Activated naive CD8-positive, alpha-beta T cell treated with anti-CD3 and anti-CD28 coated beads for 36 hours (primary cell): ENCODE measurements around the gene ZBTB20. TPM values are rescaled to one million over a fixed set of nuclear protein-coding genes. Genes with fewer than 3 reads are reported as not detected.

Source experiments
- DNase-seq: peaks from one replicate; pipeline ENCODE4 v3.0.0; 2021
- H3K27ac Mint-ChIP-seq: one replicate; pipeline ENCODE4 v1.8.0; 2022; ENCODE audit warnings: mild to moderate bottlenecking, moderate library complexity, mixed read lengths
- H3K27me3 Mint-ChIP-seq: one replicate; pipeline ENCODE4 v1.8.0; 2022; ENCODE audit warnings: mild to moderate bottlenecking, mixed read lengths
- H3K36me3 Mint-ChIP-seq: one replicate; pipeline ENCODE4 v1.8.0; 2021; ENCODE audit warnings: mild to moderate bottlenecking, mixed read lengths
- H3K4me1 Mint-ChIP-seq: one replicate; pipeline ENCODE4 v1.8.0; 2021; ENCODE audit warnings: mixed read lengths
- H3K4me3 Mint-ChIP-seq: one replicate; pipeline ENCODE4 v1.8.0; 2022; ENCODE audit warnings: mild to moderate bottlenecking, moderate library complexity, mixed read lengths
- H3K9me3 Mint-ChIP-seq: one replicate; pipeline ENCODE4 v1.8.0; 2022; ENCODE audit warnings: mixed read lengths
- total RNA-seq, 2 experiments: library from RNA; stranded (reverse); gene quantifications; one replicate each; pipeline ENCODE4 v1.2.3, GENCODE V29; 2021

Gene ZBTB20
- total RNA-seq, 2 experiments from 2014 or later: 3.5 to 4.5 TPM

DNA sequence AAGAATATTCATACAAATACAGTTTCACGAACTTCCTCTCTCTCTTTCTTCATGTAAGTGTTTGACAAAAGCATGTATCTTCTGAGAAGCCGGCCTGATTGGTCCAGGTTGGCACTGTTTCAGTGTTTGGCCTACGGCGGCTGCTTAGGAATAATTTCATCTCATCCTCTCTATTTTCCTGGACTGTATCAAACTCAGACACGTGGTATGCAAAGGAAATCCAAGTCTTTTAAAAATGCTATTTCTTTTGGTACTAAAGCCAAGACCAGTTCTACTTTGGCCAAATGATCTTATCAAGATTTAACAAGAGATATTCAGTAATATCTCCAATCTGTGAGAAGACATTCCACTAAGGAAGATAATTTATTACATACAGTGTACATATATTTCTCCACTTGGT lies 700.5 kb downstream of the ZBTB20 start:
- no peak overlapping the region for H3K27ac Mint-ChIP-seq
- H3K9me3 Mint-ChIP-seq: no peaks in the 10 kb centered on the region
- H3K4me3 Mint-ChIP-seq: no peak overlapping the region
- H3K36me3 Mint-ChIP-seq: no peaks in the 10 kb centered on the region
- H3K4me1 Mint-ChIP-seq: peaks cover 9% of the 10 kb centered on the region
- H3K27me3 Mint-ChIP-seq: no peaks in the 10 kb centered on the region
- DNase-seq: no peak

DNA sequence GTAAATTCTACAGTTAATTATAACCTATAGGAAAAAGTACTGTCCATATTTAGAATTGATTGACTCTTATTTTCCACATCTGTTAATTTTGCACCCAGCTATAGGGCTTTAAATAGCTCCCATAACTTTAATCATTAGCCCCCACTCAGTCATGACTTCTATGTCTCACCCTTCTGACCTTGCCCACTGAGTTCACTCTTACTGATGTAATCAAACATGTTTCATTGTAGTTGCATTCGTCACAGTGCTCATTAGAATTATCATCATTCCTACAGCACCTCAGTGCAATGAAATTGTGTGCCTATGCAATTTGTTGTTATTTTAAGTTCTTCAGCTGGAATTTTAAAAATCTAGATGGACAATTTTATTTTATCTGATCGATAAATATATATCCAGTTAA lies 701.9 kb downstream of the ZBTB20 start:
- Mint-ChIP-seq H3K27ac (no peak overlapping the region), H3K9me3 (no peaks in the 10 kb centered on the region), H3K36me3 (no peaks in the 10 kb centered on the region), H3K4me3 (no peak overlapping the region), H3K4me1 (peaks cover 6% of the 10 kb centered on the region), H3K27me3 (no peaks in the 10 kb centered on the region)
- no peak for DNase-seq

DNA sequence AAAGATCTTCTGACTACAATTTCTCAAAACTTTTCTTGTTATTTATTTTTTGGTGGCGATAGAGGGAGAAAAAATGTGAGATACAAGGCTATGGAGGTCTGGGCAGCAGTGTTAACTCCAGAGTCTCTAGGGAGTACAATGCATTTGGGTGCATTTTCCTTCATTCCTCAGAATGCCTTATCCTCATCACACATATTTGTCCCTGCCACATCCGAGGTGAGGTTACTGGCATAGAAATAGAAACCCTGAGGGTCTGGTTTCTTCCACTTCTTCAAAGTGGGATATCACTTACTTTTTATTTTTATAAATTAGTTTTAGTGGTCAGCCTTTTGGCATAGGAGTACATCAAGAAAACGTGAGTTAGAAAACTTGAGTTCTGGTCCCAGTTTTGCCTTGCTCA lies 702.9 kb downstream of the ZBTB20 start:
- no peak overlapping the region for H3K4me3 Mint-ChIP-seq
- no peaks in the 10 kb centered on the region for H3K36me3 Mint-ChIP-seq
- peaks cover 6% of the 10 kb centered on the region for H3K4me1 Mint-ChIP-seq
- no peaks in the 10 kb centered on the region for H3K9me3 Mint-ChIP-seq
- no peaks in the 10 kb centered on the region for H3K27me3 Mint-ChIP-seq
- DNase-seq: no peak
- H3K27ac Mint-ChIP-seq: no peak overlapping the region

DNA sequence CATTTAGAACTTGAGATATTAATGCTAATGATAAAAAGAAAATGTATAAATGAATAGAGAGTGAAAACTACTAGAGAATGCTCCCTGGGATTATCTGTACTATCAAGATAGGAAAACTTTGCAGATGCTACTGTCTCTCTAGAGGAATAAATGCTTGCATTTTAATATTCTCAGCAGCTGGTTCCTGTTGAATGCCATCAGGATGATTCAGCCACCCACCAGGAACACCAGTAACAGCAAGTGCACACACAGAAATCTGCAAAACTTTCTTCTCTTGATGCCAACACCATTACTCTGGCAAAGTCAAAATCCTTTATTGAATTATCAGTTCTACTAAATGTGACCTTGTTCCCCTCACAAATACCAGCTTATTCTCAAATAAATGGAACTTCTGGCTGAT lies 704.8 kb downstream of the ZBTB20 start:
- no peaks in the 10 kb centered on the region for H3K9me3 Mint-ChIP-seq
- H3K4me3 Mint-ChIP-seq: no peak overlapping the region
- DNase-seq: no peak
- no peak overlapping the region for H3K27ac Mint-ChIP-seq
- peaks cover 10% of the 10 kb centered on the region for H3K4me1 Mint-ChIP-seq
- no peaks in the 10 kb centered on the region for H3K27me3 Mint-ChIP-seq
- no peaks in the 10 kb centered on the region for H3K36me3 Mint-ChIP-seq

DNA sequence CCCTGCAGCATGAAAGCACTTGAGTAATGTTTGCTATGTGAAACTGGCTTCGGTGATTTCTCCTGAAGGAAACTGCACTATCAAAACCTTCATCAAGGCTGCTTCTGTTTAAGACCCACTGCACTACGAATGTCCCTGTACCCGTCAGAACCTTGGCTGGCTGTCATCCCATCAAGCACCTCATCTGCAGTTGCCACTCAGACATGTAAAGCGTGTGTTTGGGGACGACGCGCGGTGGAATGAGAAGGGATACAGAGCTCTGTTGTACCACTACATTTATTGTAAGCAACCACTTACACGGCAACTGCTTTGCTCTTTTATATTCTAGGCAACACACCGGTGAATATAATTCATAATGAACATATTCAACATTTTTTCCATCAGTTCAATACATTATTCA lies 705.7 kb downstream of the ZBTB20 start:
- no peak overlapping the region for H3K27ac Mint-ChIP-seq
- no peaks in the 10 kb centered on the region for H3K9me3 Mint-ChIP-seq
- H3K27me3 Mint-ChIP-seq: no peaks in the 10 kb centered on the region
- no peaks in the 10 kb centered on the region for H3K36me3 Mint-ChIP-seq
- DNase-seq: no peak
- peaks cover 10% of the 10 kb centered on the region for H3K4me1 Mint-ChIP-seq
- H3K4me3 Mint-ChIP-seq: no peak overlapping the region

DNA sequence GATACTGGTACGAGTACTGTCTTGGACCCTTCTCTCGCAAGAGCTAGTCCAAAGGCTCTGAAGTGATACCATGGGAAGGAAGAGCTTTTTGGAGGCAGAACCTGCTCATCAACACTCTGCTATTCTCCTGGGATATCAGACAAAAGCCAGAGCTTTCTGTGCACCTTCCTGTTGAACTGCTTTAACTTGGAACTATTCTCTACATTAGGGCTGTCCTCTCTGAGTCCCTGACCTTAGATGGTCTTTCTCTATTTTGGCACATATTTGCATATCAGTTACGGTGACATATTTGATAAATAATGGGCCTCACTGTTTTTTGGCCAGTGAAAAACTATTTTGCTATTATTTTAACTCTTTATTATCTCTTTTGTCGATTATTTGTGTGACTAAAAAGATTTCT lies 706.4 kb downstream of the ZBTB20 start:
- Mint-ChIP-seq H3K9me3 (no peaks in the 10 kb centered on the region), H3K4me1 (peaks cover 10% of the 10 kb centered on the region), H3K27ac (no peak overlapping the region), H3K27me3 (no peaks in the 10 kb centered on the region), H3K36me3 (no peaks in the 10 kb centered on the region), H3K4me3 (no peak overlapping the region)
- no peak for DNase-seq

DNA sequence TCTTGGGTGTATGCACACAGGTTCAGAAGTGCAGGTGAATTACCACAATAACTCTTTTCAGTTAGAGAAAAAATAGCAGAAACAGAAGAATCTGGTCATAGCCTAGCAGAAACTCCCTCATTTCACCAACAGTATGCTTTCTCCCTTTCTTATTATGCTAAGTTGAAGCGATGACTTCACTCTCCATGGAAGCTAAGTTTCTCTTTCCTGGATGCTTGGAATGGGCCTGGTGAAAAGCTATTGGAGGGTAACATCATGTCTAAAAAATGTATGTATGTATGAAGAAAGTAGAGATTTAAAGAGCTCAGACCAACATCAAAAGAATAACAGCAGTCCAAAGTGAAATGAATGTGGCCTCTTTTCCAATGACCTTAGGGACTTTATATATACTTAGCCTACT lies 707.8 kb downstream of the ZBTB20 start:
- Mint-ChIP-seq H3K27me3 (no peaks in the 10 kb centered on the region), H3K9me3 (no peaks in the 10 kb centered on the region)

DNA sequence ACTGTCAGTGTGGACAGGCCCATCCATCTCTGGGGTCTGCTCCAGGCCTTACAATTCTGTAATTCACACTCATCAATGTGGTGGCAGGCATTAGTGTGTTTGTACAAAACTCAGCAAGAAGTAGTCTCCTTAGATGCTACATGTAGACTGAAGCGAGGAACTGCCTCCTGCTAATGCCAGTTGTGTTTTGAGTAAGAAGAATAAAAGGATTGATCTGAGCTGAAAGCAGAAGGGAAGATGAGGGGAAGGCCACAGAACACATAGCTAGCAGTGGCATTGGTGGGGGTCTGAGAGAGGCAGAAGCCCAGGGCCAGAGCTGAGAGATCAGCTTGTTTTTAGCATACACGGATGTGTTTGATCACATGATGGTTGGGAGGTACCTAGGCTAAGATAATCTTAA lies 709.2 kb downstream of the ZBTB20 start:
- Mint-ChIP-seq H3K9me3 (no peaks in the 10 kb centered on the region), H3K27me3 (no peaks in the 10 kb centered on the region), H3K27ac (no peak overlapping the region), H3K4me3 (no peak overlapping the region), H3K36me3 (peaks cover 1% of the 10 kb centered on the region), H3K4me1 (peaks cover 10% of the 10 kb centered on the region)
- DNase-seq: no peak

More for the DNA sequence above, 707.8 kb downstream of the ZBTB20 start:
- peaks cover 10% of the 10 kb centered on the region for H3K4me1 Mint-ChIP-seq
- no peak overlapping the region for H3K27ac Mint-ChIP-seq
- DNase-seq: no peak
- H3K36me3 Mint-ChIP-seq: no peaks in the 10 kb centered on the region
- no peak overlapping the region for H3K4me3 Mint-ChIP-seq

DNA sequence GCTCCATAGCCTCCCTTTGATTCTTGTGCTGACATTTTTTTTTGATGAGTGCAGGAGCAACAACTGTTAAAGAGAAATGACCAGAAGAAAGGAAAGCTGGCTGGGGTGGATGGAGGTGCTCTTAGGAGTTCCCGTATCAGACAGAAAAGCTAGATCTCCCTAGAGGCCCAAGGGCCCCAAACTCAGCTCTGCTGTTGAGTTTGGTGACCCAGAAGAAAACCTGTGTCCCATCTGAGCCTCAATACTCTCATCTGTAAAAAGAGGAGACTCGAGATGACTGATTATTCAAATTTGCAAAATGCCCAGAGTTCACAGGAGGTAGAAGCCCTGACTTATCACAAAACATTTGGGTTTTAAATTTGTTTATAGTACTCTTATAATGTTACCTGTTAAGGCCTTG lies 710.9 kb downstream of the ZBTB20 start:
- Mint-ChIP-seq H3K27ac (no peak overlapping the region), H3K27me3 (no peaks in the 10 kb centered on the region), H3K36me3 (peaks cover 1% of the 10 kb centered on the region), H3K4me1 (peaks cover 7% of the 10 kb centered on the region), H3K9me3 (no peaks in the 10 kb centered on the region), H3K4me3 (no peak overlapping the region)
- no peak for DNase-seq

DNA sequence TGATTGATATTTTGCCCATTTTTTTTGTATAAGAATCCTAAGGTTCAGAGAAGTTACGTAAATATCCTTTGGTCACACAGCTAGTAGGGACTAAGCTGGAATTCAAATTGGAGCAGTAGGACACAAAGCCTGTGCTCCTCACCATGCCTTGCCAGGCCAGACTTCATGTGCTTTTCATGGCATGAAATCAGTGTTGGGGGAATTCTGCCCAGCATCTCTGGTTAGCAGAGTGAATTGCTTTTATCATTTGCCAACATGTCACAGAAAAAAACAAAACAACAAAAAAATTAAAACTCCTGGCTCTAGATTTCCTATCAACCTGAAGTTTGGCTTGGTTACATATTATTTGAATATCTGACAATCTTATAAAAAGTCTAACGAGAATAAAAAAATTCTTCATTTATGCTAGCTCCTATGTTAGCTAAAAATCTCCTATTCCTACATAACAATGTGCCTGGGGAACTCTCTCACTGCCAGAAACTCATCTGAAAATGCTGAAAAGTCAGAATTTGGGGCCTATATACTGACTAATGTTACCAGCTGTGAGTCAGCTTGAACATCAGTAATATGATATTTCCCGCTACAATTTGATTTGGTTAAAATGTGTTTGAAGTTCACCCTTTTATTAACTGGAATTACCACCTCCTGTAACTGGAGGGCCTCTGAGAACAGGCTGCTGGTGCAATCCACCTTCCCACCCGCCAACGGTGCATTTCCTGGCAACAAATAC lies 711.5 kb downstream of the ZBTB20 start:
- Mint-ChIP-seq H3K36me3 (peaks cover 1% of the 10 kb centered on the region), H3K9me3 (no peaks in the 10 kb centered on the region), H3K4me3 (no peak overlapping the region), H3K27me3 (no peaks in the 10 kb centered on the region), H3K27ac (no peak overlapping the region), H3K4me1 (peaks cover 7% of the 10 kb centered on the region)
- no peak for DNase-seq

DNA sequence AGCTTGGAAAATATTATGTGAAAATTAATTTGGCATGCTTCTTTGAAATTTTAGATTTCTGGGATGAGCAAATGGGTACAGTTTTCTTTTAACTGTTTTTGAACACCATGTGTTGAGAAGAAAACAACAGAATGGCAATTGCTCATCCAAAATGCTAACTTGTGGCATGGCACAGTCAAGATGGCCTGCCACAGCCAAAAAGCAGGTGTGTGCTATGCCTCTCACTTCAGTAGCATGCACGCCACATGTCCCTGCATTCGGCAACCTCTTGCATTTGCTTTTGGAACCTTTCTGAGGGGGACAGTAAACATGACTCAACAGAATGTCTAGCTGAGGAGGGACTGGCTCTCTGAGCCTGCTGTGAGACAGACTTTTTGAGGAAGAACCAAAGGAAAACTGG lies 714.8 kb downstream of the ZBTB20 start:
- Mint-ChIP-seq H3K4me1 (peaks cover 3% of the 10 kb centered on the region), H3K4me3 (no peak overlapping the region), H3K27me3 (no peaks in the 10 kb centered on the region), H3K36me3 (peaks cover 1% of the 10 kb centered on the region), H3K9me3 (no peaks in the 10 kb centered on the region), H3K27ac (no peak overlapping the region)
- DNase-seq: no peak

DNA sequence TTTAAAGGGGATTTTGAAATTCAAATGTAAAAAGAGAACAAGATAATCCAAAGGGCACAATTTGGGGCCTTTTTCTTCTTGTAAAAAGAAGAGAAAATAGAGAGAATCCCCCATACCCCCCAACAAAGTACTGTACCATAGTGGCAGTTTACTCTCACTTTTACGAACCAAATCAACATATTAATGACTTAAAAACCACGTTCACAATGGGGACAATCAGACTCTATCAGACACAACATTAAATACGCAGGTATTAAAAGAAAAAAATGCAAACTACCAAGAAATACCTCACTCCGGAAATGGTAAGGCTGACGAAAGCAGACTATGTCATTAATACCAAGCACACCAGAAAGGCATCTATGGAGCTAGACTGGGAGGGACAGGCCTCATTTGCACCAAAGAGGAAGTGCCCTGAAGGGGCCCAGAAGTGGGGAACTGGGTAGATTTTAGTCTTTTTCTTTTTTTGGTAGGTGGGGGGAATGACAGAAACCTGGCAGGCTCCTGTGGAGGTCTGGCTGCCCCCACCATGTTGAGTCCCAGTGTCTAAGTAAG lies 719.0 kb downstream of the ZBTB20 start:
- DNase-seq: no peak
- no peaks in the 10 kb centered on the region for H3K27me3 Mint-ChIP-seq
- H3K9me3 Mint-ChIP-seq: no peaks in the 10 kb centered on the region
- no peak overlapping the region for H3K27ac Mint-ChIP-seq
- H3K4me1 Mint-ChIP-seq: peaks cover 3% of the 10 kb centered on the region
- H3K36me3 Mint-ChIP-seq: no peaks in the 10 kb centered on the region
- no peak overlapping the region for H3K4me3 Mint-ChIP-seq

DNA sequence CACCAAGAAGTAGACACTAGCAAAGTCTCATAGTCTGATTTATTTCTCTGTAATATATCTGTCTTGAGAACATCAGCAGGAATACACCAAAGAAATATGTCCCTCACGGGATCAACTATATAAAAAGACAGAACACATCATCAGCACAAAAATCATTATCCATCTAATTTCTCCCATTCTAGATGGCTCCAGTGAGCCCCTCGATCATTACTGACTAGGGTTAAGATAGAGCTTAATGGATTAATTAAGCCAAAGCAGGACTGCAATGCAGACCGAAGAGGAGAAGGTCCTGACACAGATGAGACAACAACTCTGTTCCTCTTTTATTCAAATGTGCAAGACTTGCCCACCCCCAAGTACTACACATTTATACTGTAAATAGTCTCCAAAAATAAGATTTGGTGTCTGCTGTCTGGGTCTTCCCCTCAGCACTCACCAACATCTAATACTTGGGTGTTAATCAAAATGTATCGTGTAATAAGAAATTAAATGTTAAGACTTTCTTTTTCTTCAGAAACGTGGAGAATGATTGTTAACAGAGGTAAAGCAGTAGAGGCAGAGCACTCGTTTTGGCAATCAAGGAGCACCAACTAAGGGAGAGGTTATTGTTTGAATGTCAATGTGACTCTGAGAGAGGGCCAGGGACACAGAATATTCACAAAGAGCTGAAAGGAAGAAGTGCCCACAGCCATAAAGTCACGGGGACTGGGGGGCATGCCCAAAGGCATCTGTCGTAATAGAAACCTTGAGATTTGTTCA lies 719.6 kb downstream of the ZBTB20 start:
- H3K4me3 Mint-ChIP-seq: no peak overlapping the region

DNA sequence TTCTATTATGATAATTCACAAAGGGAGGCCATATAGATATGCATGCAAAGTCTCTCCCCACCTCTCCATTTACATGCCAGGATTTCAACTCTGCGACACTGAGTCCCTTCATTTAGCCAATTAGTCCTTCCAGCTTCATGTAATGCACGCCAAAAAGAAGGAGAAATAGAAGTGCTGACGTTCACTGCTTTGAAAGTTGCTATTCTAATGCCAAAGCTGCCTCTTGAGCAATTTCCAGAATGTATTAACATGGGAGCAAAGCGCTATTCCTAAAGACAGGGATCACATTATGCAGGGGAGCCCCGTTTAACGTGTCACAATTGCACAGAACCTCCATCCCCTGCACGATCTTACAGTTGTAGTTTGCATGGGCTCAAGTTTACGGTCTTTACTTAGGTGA lies 722.8 kb downstream of the ZBTB20 start:
- no peaks in the 10 kb centered on the region for H3K27me3 Mint-ChIP-seq
- H3K36me3 Mint-ChIP-seq: no peaks in the 10 kb centered on the region
- no peaks in the 10 kb centered on the region for H3K9me3 Mint-ChIP-seq
- no peak overlapping the region for H3K4me3 Mint-ChIP-seq
- no peak overlapping the region for H3K27ac Mint-ChIP-seq
- H3K4me1 Mint-ChIP-seq: peaks cover 12% of the 10 kb centered on the region
- DNase-seq: no peak

More for the DNA sequence above, 719.6 kb downstream of the ZBTB20 start:
- peaks cover 8% of the 10 kb centered on the region for H3K4me1 Mint-ChIP-seq
- no peaks in the 10 kb centered on the region for H3K27me3 Mint-ChIP-seq
- H3K27ac Mint-ChIP-seq: no peak overlapping the region
- no peaks in the 10 kb centered on the region for H3K9me3 Mint-ChIP-seq
- no peak for DNase-seq
- no peaks in the 10 kb centered on the region for H3K36me3 Mint-ChIP-seq

DNA sequence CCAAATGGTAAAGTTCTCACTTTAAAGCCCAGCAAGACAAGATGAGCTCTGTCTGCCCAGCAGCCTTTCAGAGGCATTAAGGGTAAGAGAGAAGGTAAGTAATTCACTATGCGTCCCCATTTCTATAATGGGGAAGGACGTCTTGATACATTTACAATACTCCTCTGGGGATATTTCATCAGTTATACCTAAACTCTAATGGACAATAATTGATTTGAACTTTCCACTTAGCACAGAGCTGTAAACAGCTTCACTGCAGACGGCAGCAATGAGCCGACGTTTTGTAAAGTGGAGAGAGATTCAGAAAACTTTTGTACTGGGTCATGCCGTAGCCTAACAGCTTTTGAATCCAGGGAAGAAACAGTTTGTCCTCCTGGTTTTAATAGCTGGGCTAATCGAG lies 725.9 kb downstream of the ZBTB20 start:
- Mint-ChIP-seq H3K4me3 (no peak overlapping the region), H3K27ac (no peak overlapping the region), H3K27me3 (no peaks in the 10 kb centered on the region), H3K4me1 (peaks cover 39% of the 10 kb centered on the region), H3K9me3 (no peaks in the 10 kb centered on the region), H3K36me3 (no peaks in the 10 kb centered on the region)
- no peak for DNase-seq

DNA sequence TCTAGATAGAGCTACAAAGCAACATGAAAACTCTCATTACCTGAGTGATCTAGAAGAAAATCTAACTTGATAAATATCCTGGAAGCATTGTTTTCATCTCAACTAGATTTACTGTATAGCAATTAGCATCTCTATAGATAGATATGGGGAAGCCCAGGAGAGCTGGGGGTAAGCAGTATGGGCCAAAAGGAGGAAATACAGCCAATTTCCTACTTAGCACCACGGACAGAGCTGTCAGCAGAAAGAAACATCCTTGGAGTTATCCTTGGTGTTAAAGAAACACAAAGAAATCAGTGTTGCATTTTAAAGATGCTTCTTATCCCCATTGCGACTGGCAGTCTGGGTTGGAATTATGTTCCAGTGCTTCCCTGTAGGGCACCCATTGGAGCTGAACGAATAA lies 727.0 kb downstream of the ZBTB20 start:
- H3K4me3 Mint-ChIP-seq: no peak overlapping the region
- H3K27me3 Mint-ChIP-seq: no peaks in the 10 kb centered on the region
- peaks cover 42% of the 10 kb centered on the region for H3K4me1 Mint-ChIP-seq
- no peak for DNase-seq
- H3K36me3 Mint-ChIP-seq: no peaks in the 10 kb centered on the region
- no peaks in the 10 kb centered on the region for H3K9me3 Mint-ChIP-seq
- no peak overlapping the region for H3K27ac Mint-ChIP-seq
